HuH-7 (cell line): Measurements from ENCODE around the gene AKR1C2.
"Not testable (repeated sequence)": the region's sequence is repeated elsewhere in the genome, so short reads cannot be mapped to it uniquely, and the experiment has no call there.

Experiments used
- DNase-seq: peaks from one replicate; pipeline ENCODE4 v3.0.0; 2011; ENCODE audit warnings: low spot score

AKR1C2 gene

GRCh38 chr10:5023177-5023805 is 19.6 kb upstream of the AKR1C2 start:
- DNase-seq: no peak

GRCh38 chr10:5021624-5022290 is 18.1 kb upstream of the AKR1C2 start:
- DNase-seq: not testable (repeated sequence)

DNA sequence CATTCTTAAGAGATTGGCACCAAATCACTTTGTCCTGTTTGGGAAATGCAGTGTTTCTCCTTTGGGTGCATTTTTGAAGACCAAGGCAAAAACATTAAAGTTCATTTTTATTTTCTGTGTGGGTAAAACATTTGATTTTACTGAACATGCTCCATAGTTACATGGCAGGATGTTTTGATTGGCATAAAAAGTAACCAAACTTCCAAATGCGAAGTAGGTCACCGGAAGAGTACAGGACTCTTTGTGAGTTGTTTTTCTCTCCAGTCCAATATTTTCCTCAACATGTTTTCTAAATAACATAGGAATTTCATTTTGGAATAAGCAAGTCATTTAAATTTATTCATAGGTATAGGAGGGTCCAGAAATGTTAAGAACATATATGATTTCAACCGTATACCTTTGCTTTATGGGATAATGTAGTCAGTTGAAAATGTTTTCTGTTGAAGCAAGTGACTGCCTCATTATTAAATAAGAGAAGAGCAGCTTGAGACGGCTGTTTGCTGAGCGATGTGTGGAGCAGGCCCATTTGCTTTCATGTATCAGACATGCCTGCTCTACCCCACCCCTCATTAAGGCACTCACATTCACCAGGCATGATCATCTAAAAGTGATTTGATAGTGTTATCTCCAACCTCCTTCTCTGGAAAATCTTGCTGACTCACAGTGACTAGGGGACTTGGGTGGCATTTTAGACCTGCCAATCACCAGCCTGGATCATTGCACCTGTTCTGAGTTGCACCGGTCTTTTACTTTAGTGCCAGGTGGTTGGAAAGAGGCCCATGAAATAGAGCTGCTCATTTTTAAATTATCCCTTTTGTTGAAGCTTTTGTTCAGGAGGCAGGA is 16.3 kb upstream of the AKR1C2 start:
- not testable (repeated sequence) for DNase-seq

DNA sequence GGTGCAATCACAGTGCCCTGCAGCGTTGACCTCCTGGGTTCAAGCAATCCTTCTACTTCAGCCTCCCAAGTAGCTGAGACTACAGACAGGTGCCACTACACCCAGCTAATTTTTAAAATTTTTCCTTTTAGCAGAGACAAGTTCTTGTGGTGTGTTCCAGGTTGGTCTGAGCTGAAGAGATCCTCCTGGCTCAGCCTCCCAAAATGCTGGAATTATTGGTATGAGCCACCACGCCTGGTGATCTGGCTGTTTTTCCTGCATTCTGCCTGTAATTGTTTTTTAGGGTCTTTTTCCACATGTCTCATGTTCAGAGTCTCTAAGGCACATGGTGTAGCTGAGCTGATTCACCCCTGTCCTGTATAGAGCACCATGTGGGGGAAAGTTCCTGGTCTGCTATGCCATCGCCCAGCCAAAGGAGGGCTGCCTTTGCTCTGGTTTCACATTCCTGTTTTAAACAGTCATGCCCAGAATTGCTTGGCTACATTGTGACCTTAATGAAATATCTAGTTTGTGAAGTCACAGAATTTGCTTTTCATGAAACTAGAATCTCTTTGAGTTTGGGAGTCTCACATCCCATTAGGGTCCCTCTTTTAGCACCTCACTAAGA is 15.1 kb upstream of the AKR1C2 start:
- not testable (repeated sequence) for DNase-seq

DNA sequence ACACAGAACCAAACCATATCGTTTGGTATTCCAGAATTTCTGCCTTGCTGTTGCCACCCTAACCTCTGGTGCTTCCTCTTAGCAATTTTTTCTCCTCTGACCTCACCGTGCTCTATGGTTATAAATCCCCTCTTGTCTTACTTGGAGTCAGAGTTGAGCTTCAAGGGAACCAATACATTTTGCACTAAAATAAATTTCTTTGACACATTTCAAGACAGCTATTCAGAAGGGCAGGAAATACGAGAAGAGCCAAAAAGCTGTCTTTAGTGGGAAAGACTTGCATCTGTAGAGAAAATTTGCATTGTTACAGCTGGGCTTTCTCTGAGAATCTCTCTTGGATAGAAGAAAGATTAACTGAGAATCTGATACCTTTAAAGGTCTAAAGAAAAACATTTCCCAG is 14.5 kb upstream of the AKR1C2 start:
- DNase-seq: no peak

GRCh38 chr10:5014936-5015335 is 11.3 kb upstream of the AKR1C2 start:
- no peak for DNase-seq

DNA sequence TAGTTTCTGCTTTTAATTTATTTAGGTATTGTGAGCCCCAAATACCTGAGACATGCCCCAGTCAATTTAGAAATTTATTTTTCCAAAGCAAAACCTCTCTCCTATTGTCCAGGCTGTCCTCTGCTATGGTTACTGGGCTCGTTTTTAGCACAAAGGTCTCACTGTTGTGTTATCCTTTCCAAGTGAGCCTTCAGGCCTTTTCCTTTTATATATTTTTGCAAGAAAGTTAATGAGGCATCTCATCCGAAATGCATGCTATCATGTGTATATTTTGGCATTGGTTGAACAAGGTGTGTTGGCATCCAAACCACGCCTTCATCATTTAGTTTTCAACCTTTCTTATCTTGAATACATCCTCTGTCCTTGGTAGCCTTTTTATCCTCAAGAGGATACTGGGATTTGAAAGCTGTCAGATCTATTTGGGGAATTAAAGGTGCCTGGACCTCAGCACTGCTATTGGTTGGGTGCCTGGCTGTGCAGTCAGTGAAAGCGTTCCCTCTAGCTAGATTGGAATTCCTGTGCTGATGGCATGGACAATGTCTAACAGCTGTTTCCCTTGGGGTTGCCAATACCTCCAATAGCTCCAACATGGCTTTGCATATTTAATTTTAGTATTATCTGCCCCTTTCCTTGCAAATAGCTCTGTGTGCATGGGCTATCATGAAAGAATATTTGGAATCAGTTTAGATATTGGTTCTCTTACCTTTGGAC is 10.7 kb upstream of the AKR1C2 start:
- DNase-seq: not testable (repeated sequence)

DNA sequence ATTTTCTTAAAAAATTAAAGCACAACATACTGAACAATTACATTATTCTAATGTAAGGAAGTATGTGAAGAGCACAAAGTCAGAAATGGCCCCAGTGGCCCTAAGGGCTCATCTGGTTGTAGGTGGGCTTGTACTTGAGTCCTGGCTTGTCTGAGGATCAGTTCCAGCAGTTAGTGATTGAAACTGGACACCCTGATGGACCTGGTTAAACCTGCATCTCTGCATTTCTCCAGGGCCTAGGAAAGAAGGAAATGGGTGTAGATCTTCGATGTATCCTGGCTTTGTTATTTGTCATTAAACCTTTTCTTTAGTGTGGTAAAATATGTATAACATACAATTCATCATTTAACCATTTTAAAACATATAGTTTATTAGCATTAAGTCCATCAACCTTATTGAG is 9.7 kb upstream of the AKR1C2 start:
- no peak for DNase-seq

GRCh38 chr10:5012595-5012994 is 8.9 kb upstream of the AKR1C2 start:
- no peak for DNase-seq

GRCh38 chr10:5011392-5011791 is 7.7 kb upstream of the AKR1C2 start:
- not testable (repeated sequence) for DNase-seq

DNA sequence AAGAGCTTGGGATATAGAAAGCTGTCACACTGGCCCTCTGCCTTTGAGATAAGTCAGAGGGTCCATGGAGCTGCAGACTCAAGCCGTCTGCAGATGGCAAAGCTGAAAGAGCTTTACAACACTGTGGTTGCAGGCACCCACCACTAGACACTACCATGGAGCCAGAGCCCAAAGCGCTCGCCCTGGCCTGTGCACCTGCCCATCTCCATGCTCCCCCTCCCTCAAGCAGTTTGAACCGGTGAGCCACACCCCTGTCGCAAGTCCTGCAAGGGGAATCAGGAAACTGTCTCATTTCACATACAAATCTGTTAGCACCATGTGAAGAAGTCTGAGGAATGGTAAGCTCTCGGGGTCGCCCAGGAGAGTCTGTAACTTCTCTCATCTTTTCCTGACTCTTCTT is 6.4 kb upstream of the AKR1C2 start:
- DNase-seq: not testable (repeated sequence)

- DNase-seq: not testable (repeated sequence)
These were observed 5.3 kb upstream of the AKR1C2 start for GRCh38 chr10:5008857-5009548.

- DNase-seq: not testable (repeated sequence)
These were observed 844 bp upstream of the AKR1C2 start for GRCh38 chr10:5004501-5004900.

GRCh38 chr10:5004030-5004385 is 351 bp upstream of the AKR1C2 start:
- DNase-seq: not testable (repeated sequence)

DNA sequence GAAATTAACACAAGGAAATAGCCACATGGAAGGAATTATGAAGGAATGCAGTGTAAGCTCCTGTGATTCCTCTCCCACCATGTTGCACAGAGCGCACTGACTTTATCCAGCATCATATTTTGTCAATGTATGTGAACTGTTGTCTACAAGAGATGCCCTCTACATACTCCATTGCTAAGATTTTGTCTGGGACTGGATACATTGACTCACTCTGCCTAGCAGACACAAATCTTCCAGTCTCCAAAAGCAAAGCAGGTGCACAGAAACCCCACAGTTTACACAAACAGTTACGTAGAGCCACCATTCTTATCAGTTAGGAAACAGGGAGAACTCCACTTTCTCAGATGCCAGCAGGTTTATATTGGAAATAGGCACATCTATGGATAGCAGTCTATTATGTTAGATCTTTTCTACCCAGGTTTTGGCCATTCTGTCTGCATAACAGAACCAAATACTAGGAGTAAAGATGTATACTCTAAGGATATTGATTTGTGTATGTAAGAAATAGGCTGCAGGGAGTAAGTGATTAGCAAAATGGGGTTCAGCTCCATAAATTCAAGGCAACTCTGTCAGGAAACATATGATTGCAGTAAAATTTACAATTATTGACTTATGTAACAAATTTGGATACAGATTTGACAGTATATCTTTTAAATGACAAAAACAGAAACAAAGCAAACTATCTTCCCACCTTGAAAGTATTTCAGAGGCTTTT is 1.5 kb downstream of the AKR1C2 start:
- DNase-seq: no peak

DNA sequence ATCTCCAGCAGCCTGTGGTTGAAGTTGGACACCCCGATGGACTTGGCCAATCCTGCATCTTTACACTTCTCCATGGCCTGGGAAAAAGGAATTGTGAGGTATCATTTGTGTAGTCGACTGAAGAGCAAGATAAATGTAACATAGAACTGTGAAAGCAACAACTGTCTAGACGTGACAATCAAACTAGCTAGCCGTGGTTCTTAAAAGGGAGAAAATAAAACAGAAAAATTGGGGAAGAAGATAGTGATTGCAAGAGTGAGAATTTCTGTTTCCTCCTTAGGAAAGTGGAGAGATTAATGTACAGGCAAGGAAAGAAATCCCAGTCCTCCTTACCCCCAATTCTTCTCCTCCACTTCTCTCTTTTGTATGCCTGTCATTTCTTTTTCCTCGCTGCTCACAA is 5.0 kb downstream of the AKR1C2 start:
- no peak for DNase-seq

DNA sequence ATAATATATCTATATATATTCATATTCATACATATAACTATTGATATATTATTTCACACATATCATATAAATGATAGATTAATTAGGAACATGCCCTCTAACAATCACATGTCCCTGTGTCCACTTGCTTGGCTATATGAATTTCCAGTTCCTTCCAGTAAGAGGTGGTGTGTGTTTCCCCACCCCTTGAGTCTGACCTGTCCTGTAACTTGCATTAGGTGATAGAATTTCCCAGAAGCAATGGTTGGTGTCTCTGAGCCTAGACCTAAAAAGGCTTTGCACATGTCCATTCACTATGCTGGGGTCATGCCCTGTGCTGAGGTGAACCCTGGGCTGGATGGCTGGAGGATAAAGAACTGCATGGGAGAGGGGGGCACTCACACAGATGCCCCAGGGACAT is 9.4 kb downstream of the AKR1C2 start:
- DNase-seq: not testable (repeated sequence)

GRCh38 chr10:4992564-4992963 is 11.1 kb downstream of the AKR1C2 start:
- DNase-seq: not testable (repeated sequence)

- DNase-seq: not testable (repeated sequence)
These were observed 12.2 kb downstream of the AKR1C2 start for GRCh38 chr10:4991463-4991862.

DNA sequence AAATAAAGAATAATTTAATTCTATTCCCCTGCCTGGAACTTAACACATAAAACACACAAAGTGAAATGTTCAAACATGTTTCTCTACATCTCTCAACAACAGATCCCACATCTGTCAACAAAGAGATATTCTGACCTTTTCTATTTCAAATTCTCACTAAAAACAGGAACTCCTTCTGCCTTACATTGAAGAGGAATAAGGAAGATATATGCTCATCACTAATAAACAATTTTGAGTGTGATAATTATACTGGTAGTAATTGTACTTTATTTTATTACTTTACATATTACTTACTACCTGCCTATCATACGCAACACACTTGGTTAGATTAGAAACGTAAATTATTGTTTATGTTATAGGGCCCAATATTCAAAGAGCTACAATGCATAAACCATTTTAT is 13.4 kb downstream of the AKR1C2 start:
- DNase-seq: no peak
